ENCODE results near the gene PLEKHM3. TPM values are rescaled to one million over a fixed set of nuclear protein-coding genes. Genes with fewer than 3 reads are reported as not detected.

Gene PLEKHM3
- total RNA-seq, 1 experiment from 2014 or later: 2.5 TPM

DNA sequence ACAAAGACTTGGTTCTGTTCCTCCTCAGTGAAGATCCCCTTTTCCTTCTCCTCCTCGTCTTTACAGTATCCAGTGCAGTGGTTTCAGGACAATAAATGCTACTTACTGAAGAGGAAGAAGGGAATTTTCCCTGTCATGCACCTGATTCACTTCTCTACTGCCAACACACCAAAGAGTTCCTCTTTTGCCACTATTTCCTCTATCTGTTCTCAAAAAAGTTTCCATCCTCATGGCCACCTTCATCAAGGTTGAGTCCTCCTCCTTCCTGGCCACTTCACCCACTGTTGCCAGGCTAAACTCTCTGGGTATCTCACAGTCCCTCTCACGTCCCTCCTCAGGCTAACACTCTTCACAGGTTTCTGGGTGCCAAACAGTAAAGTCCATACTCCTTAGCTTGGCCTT, 41.7 kb downstream of the PLEKHM3 start:
- H3K4me1 ChIP-seq (ENCODE audit: control insufficient read depth, insufficient read depth, low read length): no peaks in the 10 kb centered on the region
- no peaks in the 10 kb centered on the region for H3K9me3 ChIP-seq (ENCODE audit: control insufficient read depth, insufficient read depth, low read depth, low read length)
- CTCF ChIA-PET: no interaction called here
- BruUV-seq (replicated peaks): no TSS peak
- POLR2A ChIA-PET: no interaction called here
- no peak for TF ChIP-seq REST (IDR thresholded peaks at IDR 0.05; ENCODE audit: insufficient read depth in 1 of 2, low read depth in 2 of 2, low read length in 1 of 2)
- TF ChIP-seq SIN3A (IDR thresholded peaks at IDR 0.05; ENCODE audit: borderline replicate concordance, insufficient read depth, low read depth, low read length): no peak
- TF ChIP-seq TCF7L2 (IDR thresholded peaks at IDR 0.05; ENCODE audit: low read depth, low read length): no peak
- no peak for TF ChIP-seq POLR2AphosphoS5 (IDR thresholded peaks at IDR 0.05; ENCODE audit: low read depth, low read length)
- no peak for TF ChIP-seq CTCF (IDR thresholded peaks at IDR 0.05)
- H3K36me3 ChIP-seq (ENCODE audit: control insufficient read depth, insufficient read depth, low read length): no peaks in the 10 kb centered on the region
- DNase-seq (ENCODE audit: low read depth, low spot score) (no peak), ATAC-seq (no peak)
- H3K27ac ChIP-seq (ENCODE audit: low read length): no peak overlapping the region
- intact Hi-C loops (cut with micrococcal nuclease; ENCODE audit: unreplicated experiment): no loop called here
- no peak overlapping the region for H3K4me3 ChIP-seq (ENCODE audit: low read depth in 2 of 2, low read length in 2 of 2)
- H3K27me3 ChIP-seq (ENCODE audit: control insufficient read depth, insufficient read depth, low read length): no peaks in the 10 kb centered on the region
- in situ Hi-C loops (cut with HindIII; ENCODE audit: low pct_unique_long_range_greater_than_20kb, low sequenced_read_pairs): no loop called here

GRCh38 chr2:207978177-207978948, 47.0 kb downstream of the PLEKHM3 start:
- Histone ChIP-seq H3K4me1 (ENCODE audit: control insufficient read depth, insufficient read depth, low read length) (no peaks in the 10 kb centered on the region), H3K27me3 (ENCODE audit: control insufficient read depth, insufficient read depth, low read length) (no peaks in the 10 kb centered on the region), H3K4me3 (ENCODE audit: low read depth in 2 of 2, low read length in 2 of 2) (no peak overlapping the region), H3K27ac (ENCODE audit: low read length) (no peak overlapping the region), H3K36me3 (ENCODE audit: control insufficient read depth, insufficient read depth, low read length) (no peaks in the 10 kb centered on the region), H3K9me3 (ENCODE audit: control insufficient read depth, insufficient read depth, low read depth, low read length) (no peaks in the 10 kb centered on the region)
- ChIA-PET CTCF (no interaction called here), POLR2A (no interaction called here)
- intact Hi-C loops (cut with micrococcal nuclease; ENCODE audit: unreplicated experiment): no loop called here
- DNase-seq (ENCODE audit: low read depth, low spot score): no peak
- ATAC-seq: no peak
- no peak for TF ChIP-seq SIN3A (IDR thresholded peaks at IDR 0.05; ENCODE audit: borderline replicate concordance, insufficient read depth, low read depth, low read length)
- in situ Hi-C loops (cut with HindIII; ENCODE audit: low pct_unique_long_range_greater_than_20kb, low sequenced_read_pairs): no loop called here
- BruUV-seq (replicated peaks): no TSS peak

DNA sequence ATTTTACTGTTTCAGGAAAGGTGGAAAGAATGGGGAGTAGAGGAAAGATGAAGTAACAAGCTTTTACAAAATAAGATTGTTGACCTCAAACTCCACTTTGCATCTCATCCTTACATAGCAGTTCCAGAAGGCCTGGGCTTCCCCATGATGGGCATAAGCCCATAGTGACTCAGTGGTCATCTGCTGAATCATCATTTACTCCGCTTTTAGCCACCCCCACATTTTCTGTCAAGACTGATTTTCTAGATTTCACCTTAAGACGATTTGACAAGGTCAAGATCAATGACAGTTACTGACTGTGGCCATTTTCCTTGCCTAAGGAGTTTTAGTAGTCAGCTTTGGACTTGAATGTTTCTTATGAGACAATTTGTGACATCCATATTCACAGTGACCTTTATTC, 49.4 kb downstream of the PLEKHM3 start:
- Histone ChIP-seq H3K4me1 (ENCODE audit: control insufficient read depth, insufficient read depth, low read length) (no peaks in the 10 kb centered on the region), H3K9me3 (ENCODE audit: control insufficient read depth, insufficient read depth, low read depth, low read length) (no peaks in the 10 kb centered on the region), H3K27ac (ENCODE audit: low read length) (no peak overlapping the region), H3K36me3 (ENCODE audit: control insufficient read depth, insufficient read depth, low read length) (no peaks in the 10 kb centered on the region), H3K27me3 (ENCODE audit: control insufficient read depth, insufficient read depth, low read length) (no peaks in the 10 kb centered on the region), H3K4me3 (ENCODE audit: low read depth in 2 of 2, low read length in 2 of 2) (no peak overlapping the region)
- BruUV-seq (replicated peaks): no TSS peak
- intact Hi-C loops (cut with micrococcal nuclease; ENCODE audit: unreplicated experiment) (no loop called here), in situ Hi-C loops (cut with HindIII; ENCODE audit: low pct_unique_long_range_greater_than_20kb, low sequenced_read_pairs) (no loop called here)
- ChIA-PET POLR2A (no interaction called here), CTCF (interaction anchor here (0.7 kb wide), 1 partner anchor 102 kb away, joined by 6 read pairs; no protein-coding TSS in a partner anchor)
- no peak for TF ChIP-seq TCF7L2 (IDR thresholded peaks at IDR 0.05; ENCODE audit: low read depth, low read length)
- no peak for TF ChIP-seq POLR2AphosphoS5 (IDR thresholded peaks at IDR 0.05; ENCODE audit: low read depth, low read length)
- no peak for TF ChIP-seq REST (IDR thresholded peaks at IDR 0.05; ENCODE audit: insufficient read depth in 1 of 2, low read depth in 2 of 2, low read length in 1 of 2)
- no peak for ATAC-seq
- DNase-seq (ENCODE audit: low read depth, low spot score): no peak

All from Panc1 (cell line).